Occipital lobe (tissue), 2 donors: Measurements from ENCODE around the gene ZFP69B. TPM values are rescaled to one million over a fixed set of nuclear protein-coding genes. Genes with fewer than 3 reads are reported as not detected.

Experiments used
- DNase-seq: peaks from one replicate; lab custom pipeline; 2025; lab: John Stamatoyannopoulos, UW
- total RNA-seq: library from RNA; depleted of rRNA; stranded (reverse); fragments of >200 nt; gene quantifications from one replicate; pipeline ENCODE4 v1.2.3, GENCODE V29; 2014

ZFP69B gene
- 22.0 TPM for total RNA-seq

DNA sequence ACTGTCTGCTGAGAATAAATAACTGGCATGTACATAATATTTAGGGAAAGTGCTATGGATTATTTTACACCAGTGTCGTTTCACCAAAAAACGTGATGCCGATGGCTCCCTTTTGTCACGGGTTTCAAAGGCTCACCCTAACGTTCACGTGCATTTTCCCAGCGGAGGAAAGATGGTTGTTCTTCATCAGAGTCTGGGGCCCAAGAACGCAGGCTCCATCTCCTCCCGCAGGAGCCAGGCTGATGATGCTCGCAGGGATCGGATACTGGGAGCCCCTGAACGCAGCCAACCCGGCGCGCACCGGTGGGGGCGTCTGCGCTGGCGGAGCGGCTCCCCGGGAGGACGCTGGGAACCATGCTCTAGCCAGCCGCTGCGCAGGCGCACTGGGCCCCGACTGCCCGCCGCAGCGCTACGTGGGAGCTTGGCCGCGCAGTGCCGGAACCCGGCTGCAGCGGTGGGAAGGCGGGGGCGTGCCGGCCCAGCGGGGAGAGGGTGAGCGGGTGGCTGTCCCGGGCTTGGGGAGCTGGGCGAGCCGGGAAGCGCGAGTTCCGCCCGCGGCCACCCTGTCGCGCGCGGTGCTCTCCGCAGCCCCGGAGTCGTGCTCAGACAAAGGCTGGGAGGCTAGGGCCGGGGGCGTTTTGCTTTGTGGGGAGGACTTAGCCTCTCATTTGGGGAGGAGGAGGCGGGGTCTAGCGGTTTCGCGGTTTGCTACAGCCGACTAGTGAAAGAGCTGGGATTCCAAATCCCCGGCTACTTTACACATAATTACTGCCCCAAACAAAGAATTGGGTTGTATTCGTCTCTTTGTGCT, at the start of gene ZFP69B:
Gene ZFP69B (plus strand): TSS at position 793 of the 811 bp plus-strand sequence. CDS start 486 bp downstream, outside the sequence.
- DNase-seq, result peak; percentile 85

DNA sequence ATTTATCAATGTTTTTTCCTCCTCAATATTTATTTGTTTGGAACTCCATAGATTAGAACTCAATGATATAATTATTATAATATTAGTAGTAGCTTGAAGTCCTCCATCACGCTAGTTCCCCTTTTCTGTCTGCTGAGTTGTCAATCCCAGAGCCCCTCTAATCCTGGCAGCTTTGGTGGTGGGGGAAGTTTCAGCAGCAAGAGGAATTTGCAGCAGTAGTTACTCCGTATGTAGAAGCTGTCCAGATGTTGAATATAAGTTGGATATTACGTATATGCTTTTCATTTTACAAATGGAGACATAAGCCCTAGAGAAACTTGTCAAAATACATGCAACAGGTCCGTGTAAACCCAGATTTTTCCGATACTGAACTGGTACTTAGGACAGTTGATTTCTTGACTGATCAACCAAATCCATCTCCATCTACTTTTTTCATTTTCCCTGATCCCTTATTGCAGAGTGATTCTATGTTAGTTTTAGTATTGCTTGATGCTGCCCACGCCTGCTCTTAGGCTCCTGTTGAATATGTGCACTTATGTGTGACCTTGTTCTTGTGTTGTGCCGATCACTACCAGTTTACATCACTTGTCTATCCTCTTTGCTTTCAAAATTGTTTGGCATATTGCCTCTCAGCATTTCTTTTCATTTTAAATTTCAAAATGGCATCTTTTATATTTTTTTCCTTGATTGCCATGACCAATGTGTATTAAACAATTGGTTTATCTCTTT, 48.6 kb upstream of the ZFP69B start:
- no peak for DNase-seq

DNA sequence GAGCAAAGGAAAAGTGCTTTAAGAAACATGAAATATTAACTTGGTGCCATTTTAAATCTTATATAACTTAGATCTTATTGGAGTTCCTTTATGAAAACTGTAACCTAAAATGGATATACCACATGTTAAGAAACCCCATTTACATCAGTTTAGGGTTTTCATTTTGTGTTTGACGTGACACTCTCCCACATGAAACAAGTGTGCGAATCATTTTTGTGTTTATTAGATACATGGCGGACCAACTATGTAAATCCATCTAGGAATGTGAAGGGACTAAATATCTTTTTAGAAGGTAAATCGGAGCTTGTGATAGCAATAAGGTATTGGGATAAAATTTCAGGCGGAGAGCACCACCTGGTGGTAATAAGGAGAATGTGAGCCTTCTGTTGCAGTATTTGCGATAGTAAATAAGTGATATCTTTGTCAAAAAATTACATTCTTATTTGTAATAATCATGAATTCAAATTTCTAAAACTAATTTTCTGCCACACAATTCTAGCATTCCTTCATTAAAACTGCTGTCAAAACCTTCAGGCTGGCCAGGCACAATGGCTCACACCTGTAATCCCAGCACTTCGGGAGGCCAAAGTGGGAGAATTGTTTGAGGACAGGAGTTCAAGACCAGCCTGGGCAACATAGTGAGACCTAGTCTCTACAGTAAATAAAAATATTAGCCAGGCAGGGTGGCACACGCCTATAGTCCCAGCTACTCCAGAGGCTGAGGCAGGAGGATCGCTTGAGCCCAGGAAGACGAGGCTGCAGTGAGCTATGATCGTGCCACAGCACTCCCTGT, 45.4 kb upstream of the ZFP69B start:
- no peak for DNase-seq

DNA sequence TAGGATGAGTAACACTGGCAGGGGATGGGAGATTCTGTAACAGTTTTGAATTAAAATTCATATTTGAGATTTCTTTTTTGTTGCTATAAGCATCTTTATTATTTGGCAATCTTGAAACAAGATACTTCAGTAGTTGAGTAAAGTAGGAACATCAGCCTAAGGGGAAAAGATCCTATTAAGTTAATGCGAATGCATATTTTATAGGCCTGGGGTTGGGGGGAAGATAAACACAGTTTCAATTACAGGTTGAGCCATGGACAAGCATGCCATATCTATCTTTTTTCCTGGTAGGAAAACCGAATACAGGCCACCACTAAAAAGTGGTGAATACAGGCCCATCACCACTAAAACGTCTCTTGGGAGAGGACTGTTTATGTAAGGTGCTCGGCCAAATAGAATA, 44.5 kb upstream of the ZFP69B start:
- no peak for DNase-seq

DNA sequence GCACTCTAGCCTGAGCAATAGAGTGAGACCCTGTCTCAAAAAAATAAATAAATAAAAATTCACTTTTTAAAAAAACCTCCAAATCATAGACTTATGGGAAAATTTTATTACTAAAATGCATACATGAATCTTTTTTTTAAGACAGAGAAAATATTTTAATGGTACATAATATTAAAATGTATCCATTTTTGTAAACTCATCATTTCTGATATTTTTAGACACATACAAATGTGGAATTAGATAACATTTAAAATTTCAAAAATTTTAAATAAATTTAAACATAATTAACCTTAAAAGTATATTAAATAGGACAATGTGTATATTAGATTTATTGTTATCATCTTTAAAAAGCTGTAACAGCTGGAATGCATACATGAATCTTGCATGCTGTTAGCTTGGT, 42.8 kb upstream of the ZFP69B start:
- DNase-seq, result no peak

DNA sequence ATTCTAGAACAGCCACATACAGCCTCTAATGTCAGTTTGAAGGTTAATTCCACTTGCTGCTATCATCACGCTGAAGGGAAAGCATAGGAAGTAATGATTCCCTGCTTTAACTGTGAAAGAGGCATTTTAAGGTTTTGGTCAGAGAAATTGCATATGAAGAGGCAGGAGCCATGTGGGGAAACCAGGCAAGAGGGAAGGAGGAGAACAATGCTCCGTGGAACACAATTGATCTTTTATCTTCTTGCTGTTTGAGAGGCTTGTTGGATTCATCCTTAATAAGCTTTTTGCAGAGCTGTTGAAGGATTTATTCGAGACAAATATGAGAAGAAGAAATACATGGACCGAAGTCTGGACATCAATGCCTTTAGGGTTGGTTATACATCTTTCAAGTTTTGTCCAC, 40.8 kb upstream of the ZFP69B start:
- DNase-seq, result no peak

DNA sequence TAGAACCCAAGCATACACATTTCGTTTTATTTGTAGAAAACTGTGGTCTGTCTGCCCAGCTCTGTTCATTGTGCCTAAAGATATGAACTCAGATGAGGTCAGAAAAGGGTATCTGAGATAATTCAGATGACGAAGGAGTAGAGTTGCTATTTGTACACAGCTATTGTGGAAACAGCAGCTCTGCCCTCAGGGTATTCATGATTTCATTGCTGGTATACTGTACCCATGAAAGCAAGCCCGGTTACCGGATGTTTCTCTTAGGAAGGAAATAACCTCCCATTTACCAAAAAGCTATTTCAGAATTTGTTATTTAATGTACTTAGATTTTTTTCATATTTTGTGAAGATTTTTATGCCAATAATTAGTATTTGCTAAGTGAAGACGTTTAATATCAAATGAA, 39.0 kb upstream of the ZFP69B start:
- DNase-seq, result no peak

DNA sequence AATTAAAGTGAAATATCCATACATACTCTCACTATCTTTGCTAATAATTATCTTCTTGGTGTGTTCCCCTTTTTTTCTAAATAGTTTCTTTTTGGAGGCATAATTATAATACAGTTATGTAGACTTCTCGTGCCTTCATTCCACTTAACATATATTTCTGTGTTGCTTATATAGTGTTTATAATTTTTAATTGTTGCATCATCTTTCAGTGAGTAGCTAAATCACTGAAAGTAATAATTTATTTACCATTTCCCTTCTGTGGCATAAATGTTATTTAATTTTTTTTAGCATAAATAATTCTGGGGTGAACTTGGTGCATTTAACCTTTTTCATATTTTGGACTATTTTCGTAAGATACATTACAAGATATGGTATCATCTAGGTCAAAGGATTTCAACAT, 38.4 kb upstream of the ZFP69B start:
- no peak for DNase-seq

DNA sequence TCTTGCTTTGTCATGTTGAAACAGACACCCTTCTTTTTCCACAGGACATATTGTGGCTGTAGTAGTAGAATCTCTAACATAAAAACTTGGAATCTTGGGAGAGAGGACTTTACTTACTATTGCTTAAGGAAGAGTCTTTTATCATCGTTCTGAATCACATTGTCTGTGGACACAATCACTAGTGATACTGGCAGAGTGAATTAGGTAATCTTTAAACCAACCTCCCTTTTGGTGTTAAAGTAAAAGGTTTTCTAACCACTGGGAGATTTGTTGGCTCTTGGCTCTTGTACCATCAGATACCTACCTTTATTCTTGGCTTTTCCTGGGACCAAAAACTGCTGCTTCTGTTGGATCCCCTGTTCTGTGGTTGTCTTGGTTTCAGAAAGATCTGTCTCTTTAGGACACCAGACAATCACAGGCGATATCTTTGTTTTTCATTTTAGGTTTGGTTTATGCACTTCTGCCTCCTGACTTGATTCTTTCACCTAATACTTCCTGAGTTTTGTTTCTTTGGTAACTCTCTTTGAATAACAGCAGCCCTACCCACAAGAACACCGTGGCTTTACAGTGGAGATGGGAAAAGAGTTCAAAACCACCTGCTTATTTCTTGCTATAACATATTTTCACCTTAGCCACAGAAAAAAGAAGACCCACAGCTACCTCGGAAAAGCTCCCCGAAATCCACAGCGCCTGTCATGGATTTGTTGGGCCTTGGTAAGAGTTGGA, 36.6 kb upstream of the ZFP69B start:
- DNase-seq, result no peak

DNA sequence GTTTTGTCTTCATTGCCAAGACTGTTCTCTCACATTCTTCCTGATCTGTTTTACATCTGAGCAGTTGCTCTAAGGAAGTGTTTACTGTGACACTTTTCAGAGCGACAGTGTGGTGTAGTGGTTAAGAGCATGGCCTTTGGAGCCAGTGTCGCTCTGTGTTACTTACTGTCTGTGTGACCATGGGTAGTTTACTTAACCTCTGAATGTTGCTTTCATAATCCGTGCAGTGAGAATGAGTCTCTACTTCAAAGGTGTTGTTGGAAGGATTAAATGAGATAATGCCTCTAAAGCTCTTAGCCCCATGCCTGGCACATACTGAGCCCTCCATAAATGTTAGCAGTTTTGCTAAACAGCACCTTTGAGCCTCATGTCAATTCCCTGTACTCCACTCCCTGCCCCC, 35.9 kb upstream of the ZFP69B start:
- no peak for DNase-seq

DNA sequence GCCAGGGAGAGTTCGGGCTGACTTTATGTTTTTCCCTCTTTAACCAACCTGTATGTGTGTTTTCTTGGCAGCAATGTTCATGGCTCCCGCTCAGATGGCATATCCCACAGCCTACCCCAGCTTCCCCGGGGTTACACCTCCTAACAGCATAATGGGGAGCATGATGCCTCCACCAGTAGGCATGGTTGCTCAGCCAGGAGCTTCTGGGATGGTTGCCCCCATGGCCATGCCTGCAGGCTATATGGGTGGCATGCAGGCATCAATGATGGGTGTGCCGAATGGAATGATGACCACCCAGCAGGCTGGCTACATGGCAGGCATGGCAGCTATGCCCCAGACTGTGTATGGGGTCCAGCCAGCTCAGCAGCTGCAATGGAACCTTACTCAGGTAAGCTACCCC, 33.6 kb upstream of the ZFP69B start:
- DNase-seq, result no peak

DNA sequence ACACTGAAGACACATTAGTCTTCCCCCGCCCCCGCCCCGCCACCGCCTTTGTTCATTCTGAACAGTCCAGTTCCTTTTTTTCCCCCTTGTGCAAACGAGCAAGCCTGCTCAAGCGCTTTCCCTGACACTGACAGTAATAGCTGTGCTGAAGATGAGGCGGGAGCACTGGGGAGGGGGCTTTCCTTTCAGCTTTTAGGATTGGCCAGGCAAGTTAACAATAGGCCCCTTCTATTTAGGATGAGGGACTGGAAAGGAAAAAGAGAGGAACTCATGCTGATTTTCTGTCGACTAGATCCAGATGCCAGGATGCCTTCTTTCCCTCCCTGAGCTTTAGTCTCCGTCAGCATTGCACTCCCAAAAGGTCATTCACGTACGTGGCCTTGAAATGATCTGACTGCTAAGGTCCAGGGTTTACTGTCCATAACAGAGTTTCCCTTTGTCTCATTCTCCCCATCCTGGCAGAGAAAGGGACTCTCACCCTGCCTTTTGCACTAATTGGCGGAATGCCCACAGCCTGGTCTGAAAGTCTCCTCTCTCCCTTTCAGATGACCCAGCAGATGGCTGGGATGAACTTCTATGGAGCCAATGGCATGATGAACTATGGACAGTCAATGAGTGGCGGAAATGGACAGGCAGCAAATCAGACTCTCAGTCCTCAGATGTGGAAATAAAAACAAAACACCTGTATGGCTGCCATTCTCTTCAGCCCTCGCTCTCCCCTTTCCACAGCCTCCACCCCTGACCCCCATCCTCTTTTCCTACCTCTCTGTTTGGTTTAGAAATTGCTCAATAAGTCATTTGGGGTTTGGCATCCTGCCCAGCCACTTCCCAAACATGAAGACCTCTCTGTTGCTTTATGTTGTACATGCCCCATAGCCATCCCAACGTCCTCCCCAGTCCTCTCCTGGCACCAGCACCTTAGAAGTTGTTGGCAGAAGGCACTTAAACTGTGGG, 28.6 kb upstream of the ZFP69B start:
- peak; percentile 23 for DNase-seq

DNA sequence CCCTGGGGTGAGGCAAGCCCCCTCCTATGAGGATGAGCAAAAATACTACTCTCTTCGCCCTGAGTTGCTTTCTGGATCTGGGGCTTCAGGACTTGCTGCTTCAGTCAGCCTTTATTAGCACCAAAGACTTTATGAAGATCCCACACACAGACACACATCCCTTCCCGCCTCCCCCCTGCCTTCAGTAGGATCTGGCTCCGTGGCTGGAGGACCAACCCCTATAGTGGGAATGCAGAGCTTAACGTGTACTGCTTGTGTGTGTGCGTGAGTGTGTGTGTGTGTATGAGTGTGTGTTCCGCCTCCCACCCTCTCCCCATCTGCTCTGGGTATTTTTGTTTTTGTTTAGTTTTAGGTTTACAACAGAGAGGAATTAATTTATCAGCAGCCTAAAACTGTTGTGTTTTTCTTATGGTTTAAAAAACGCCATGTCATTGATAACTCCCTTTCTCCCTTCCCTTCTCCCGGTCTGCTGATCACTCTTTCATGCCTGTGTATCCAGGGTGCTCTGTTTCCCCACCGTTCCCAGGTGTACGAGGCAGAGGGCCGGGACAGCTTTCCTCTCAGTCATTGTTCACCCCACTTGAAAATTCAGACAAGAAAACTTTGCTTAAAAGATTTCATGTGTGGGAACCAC, 27.5 kb upstream of the ZFP69B start:
- DNase-seq, result no peak

DNA sequence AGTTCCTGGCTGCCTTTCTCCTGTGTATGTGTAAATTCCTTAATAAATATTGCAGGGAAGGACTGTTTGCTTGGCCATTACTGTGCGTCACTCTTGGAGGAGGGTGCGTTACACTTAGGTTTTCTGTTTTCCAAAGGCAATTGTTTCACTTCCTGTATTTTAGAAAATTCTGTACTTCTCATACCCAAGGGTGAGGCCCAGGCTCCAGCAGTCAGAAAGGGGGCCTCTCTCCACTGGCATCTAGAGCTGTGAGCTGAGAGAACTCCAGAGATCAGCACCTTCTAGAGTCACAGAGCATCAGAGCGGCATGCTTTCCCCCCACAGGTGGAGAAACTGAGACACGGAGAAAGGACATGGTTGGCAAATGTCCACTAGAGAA, 27.0 kb upstream of the ZFP69B start:
- DNase-seq, result no peak

DNA sequence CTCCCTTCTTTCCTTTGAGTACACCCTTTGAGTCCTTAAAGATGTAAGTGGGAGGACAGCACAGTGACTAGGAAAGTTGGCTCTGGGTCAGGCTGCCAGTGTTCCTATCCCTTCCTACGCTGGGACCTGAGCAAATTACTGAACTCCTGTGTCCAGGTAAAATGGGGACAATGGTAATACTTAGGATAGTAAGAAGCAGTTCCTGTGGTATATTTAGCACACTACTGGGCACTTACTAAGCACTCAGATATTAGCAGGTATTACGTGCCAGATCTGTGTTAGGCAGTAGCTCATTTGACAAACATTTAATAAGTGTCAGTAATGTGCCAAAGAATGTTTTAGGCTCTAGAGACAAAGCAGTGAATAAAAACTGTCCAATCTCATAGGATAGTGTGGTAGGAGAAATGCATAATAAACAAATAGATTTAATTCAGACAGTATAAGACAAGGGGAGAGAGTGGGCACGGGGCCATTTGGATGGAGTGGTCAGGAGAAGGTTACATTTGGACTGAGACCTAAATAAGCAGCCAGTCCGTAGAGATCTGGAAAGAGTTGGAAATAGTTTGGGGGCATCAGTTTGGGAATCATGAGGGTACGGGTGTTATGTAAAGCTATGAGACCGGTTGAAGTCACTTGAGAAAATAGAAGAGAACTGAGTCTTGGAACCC, 26.2 kb upstream of the ZFP69B start:
- no peak for DNase-seq

DNA sequence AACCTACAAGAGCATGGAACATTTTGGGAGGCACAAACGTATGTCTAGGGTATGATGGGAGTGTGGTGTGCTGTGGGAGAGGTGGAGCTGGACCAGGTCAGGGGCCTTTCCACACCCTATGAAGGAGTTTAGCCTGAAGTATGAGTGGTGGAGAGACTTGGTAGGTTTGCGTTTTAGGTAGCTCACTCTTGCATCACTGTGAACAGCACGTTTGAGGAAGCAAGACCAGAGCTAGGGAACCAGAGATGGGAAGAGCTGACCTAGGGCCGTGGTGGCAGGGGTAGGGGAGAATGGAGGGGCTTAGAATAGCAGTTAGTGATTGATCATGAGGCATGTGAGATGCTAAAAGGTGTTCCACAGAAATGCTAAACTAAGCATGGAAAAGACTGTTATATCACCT, 25.1 kb upstream of the ZFP69B start:
- DNase-seq, result no peak

DNA sequence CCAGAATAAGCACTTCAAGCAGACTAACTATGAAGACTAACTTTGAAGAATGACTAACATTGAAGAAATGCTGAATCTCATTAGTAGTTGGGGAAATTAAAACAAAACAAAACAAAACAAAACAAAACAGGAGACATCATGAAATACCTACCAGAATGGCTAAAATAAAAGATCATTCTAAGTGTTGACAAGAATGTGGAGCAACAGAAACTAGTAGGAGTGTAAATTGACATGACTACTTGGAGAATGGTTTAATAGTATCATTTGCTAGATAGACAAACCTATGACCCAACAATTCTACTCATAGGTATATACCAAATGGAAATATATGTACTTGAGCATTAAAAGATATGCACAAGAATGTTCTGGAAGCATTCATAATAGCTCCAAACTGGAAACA, 18.9 kb upstream of the ZFP69B start:
- DNase-seq, result no peak

DNA sequence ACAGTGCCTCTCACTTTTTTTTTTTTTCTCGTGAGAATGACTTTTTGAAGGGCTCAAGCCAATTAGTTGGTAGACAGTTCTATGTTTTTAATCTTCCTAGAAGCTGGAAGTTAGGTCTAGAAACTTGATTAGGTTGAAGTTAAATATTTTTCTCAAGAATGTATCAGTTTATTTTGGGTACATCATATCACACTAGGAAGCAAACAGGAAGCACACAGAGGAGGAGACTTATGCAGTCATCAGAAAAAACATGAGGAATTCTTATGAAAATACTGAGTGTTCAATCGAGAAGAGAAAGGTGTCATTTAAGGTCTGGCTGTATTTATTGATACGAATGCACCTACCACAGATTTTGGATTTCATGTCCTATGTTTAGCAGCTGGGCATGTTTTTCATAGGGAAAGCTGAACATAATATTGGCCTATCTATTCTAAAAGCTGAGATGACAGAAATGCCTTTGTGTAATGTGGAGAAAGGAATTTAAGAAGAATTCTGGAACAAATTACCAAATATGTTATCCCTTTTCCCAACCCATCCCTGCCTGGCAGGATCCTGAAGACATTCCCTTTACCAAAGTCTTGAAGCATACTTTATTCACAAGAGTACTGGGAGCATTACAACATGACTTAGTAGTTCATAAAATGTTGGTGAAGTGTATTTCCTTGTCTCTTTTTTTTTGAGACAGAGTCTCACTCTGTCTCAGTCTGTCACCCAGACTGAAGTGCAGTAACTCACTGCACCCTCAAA, 17.5 kb upstream of the ZFP69B start:
- DNase-seq, result no peak

DNA sequence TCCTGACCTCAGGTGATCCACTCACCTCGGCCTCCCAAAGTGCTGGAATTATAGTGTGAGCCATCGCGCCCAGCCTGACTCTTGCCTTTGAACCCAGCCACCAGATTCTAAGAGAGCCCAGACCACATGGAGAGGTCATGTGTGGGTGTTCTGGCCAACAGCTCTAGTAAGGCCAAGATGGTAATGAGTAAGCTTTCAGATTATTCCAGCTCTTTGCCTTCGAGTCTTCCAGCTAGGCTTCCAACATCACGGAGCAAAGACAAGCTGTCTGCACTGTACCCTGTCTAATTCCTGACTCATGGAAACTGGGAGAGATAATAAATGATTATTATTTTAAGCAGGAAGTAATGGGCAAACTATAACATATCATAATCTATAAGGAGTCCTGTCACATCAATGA, 14.8 kb upstream of the ZFP69B start:
- no peak for DNase-seq
